Hypothalamus (tissue), 51 donors: ENCODE measurements around the gene NXN.
A peak's percentile ranks its signal among the peaks of the same experiment; 100 is the strongest.
"Not testable (repeated sequence)": the region's sequence is repeated elsewhere in the genome, so short reads cannot be mapped to it uniquely, and the experiment has no call there.

ENCODE experiments used
- DNase-seq, 51 donors: peaks; one replicate each; lab custom pipeline; 2025; lab: John Stamatoyannopoulos, UW

Gene NXN

GRCh38 chr17:752002-752619 is 227.5 kb downstream of the NXN start, which contains the start of gene GEMIN4:
Gene GEMIN4 (minus strand): TSS chr17:752264. CDS start chr17:752142, 122 bp downstream.
- DNase-seq: peak; percentile 32 to 95 (median 84)

- peak in 3 of 51 donors; percentile 38 to 53 (median 39) for DNase-seq
Measured at GRCh38 chr17:751269-752001, 228.1 kb downstream of the NXN start.

GRCh38 chr17:750431-751037 is 229.0 kb downstream of the NXN start:
- DNase-seq: no peak

- not testable (repeated sequence) for DNase-seq
Measured at GRCh38 chr17:749359-749758, 230.2 kb downstream of the NXN start.
